ENCODE measurements around the gene MSI2.

Gene MSI2

DNA sequence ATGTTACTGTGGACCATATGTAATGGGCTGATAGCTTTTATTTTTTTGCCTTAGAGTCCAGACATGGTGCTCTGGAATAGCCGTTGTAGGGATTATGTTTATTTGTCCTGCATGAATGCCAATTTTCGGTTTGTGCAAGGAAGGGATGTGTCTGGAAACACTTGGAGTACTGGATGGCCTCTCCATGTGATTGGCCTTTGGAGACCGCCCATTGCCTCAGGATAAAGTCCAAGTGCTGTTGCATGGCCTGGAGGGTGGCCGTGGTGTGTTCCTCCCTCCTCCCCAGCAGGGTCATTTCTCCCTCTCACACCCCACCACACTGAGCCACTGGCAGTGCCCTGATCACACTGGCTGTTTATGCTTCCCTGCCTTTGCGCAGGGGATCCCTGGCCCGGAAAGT, 93.9 kb downstream of the MSI2 start:
- DNase-seq = no peak

DNA sequence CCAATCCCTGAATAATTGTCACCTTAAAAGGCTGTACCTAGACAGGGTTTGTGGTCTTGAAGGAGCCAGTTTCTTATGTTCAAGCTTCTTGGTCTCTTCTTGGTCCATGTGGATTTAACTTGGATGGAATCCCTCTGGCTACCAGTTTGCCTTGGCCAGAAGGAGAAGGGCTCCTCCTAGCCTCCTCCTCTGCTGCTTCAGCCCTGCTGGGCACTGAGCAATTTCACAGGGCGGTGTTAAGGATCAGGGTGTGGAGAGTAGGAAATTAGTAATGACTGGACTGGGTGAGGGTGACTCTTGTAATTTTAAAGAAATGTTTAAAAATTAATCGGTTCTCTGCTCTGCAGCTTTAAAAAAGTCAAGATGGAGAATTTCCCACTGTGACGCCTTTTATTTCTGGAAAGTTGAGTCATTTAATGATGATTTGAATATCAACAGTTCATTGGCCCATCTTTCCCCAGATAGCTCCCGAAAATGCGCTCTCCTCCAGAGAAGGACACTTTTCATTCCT, 96.4 kb downstream of the MSI2 start:
- DNase-seq = no peak

DNA sequence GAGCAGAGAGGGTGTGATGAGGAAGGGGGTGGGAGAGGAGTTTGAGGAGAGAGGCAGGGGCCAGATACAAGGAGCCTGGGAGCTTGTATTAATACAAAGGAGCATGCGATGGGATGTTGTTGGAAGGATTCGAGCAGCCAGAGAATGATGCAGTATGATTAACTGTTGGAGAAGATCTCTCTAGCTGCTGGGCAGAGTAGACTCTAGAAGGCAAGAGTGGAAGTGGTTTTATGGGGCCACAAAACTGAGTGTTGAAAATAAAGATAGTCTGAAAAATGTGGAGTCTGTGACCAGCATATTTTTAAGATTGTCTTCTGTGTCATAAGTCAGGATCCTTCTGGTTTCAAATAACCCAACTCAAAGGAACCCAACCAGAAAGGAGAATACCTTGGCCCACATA, 98.3 kb downstream of the MSI2 start:
- no peak for DNase-seq

DNA sequence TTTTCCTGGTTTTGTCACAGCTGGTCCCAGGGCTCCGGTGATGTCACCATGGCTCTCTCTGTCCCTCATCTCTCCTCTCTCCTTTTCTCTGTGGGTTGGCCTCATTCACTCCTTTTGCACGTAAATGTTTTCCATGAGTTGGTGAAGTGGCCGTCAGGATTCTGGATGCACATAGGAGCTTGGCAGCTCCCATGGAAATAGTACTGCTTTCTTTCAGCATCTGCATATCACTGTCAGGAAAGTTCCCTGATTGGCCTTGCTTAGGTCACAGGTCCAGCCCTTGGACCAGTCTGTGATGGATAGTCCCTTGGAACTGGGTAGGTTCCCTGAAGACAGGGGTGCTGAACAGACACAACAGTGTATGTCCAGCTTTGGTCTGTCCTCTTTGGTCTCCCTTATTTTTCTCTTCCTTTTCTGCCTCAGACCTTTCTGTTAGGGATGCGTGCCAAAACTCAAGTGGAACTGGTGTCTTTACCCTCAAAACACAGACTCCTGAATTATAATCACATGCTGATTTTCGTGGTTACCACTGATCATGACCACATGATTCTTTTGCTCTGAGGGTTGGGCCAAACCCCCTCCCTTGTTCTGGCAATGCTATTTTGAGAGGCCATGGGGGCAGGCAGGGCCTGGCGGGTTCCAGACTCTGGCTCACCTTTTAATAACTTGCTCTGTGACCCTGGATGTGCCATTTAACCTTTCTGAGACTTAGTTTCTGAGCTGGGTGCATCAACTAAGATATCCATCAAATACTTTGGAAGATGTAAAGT, 99.0 kb downstream of the MSI2 start:
- DNase-seq = no peak

DNA sequence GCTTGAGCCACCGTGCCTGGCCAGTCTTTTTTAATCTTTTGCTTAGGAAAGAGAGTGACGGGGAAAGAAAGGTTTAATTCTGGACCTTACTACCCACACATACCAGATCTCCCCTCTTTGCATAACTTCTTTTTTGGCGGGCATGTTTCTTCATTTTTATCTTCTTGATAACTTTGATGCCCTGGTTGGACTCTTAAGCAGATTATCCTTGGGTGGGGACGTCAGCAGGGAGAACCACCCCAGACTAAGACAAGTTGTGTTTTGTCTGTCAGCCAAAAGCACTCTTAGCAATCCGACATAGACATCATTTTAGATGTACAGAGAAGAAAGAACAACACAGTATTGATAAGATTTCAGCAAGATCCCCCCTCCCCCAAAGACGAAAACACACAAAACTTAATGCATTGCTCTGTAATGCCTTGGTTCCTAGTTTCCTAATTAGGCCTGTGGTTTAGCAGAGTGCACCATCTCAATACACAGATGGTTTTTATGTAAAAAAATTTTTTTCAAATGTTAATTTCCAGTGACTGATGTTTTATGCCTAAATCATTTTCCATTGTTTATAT, 99.9 kb downstream of the MSI2 start:
- DNase-seq = no peak

DNA sequence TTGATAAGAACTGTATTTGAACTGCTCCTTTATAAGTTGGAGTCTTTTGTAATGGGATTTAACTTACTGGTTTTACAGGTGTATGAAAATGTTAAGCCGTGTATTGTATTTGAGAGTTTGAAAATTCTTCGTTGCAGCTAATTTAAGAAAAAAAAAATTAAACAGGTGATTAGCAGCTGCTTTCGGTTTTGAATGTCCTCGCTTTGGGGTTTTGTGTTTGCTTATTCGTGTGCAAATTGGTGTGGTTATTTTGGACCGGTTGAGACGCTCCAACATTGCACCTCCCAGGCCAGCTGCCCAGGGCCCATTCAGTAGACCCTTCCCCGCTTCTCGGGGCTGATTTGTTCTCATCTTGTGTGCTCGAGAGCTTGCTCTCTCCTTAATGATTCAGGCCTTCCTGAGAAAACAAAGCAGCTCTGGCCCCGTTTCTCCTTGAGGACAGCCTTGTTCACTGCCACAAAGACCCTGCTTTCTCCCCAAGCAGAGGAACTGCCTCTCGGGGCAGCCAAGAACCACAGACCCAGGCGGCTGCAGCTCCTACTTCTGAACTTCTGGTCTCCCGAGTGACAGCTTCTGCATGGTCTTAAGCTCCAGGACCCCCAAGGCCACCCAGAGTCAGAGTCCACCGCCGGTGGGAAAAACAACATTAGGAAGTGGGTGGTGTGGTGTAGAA, 100.5 kb downstream of the MSI2 start:
- no peak for DNase-seq

DNA sequence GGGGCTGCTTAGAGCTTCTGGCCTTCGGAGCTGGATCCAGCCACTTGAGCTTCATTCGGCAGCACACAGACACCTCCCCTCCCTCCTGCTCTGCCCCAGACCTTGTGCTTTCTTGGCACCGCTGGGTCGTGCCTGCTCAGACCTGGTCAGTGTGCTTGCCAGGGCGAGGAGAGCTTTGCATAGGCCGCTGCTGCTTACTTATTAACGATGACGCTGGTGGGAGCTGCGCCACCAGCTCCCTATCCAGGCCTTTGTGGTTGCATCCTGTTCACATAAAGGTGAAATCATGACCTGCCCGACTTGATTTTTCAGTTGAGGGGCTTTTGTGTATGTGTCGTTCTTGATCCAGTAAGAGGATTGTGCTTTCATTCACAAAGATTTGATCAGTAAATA, 101.1 kb downstream of the MSI2 start:
- no peak for DNase-seq

DNA sequence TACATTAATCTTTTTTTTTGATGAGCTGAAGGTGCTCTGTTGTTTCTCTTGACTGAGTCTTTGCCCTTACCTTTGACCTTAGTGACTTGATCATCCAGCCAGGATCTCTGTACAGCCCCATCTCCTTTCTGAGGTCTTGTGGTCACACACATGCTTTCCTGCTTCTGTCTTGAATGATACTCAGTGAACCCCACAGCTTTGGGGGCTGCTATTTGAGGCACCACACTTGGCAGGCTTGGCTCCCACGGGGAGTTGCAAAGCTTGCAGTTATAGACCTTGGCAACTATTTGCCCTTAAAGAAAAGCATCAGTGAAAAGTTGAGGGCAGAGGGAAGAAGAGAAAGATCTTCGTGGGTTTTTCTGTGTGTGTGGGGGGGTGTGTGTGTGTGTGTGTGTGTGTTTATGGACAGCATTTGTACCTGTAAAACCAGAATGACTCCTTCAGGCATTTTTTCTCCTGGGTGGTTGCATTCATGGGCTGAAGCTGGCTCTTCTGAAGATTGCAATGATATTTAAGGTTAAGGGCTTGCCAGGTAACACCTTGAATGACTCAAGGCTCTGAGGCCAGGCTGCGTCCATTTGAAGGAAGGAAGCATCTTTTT, 101.6 kb downstream of the MSI2 start:
- no peak for DNase-seq

DNA sequence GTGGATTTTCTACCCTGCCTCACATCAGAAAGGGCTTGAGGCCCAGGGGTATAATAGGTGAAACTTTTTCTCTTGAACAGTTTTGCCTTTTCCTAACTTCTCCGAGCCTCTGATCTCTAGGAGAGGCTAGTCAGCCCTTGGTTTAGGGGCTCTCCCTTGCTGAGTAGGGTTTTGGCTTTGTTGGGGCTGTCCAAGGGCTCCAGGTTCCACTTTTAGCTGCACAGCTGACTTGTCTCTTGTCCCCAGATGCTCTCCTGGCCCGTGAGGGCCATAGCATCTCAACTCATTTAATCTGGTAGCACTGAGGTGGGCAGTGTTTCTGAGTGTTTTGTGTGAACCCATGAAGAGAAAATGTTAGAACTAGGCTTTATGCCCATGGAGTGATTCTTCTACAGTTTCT, 103.9 kb downstream of the MSI2 start:
- DNase-seq = no peak

DNA sequence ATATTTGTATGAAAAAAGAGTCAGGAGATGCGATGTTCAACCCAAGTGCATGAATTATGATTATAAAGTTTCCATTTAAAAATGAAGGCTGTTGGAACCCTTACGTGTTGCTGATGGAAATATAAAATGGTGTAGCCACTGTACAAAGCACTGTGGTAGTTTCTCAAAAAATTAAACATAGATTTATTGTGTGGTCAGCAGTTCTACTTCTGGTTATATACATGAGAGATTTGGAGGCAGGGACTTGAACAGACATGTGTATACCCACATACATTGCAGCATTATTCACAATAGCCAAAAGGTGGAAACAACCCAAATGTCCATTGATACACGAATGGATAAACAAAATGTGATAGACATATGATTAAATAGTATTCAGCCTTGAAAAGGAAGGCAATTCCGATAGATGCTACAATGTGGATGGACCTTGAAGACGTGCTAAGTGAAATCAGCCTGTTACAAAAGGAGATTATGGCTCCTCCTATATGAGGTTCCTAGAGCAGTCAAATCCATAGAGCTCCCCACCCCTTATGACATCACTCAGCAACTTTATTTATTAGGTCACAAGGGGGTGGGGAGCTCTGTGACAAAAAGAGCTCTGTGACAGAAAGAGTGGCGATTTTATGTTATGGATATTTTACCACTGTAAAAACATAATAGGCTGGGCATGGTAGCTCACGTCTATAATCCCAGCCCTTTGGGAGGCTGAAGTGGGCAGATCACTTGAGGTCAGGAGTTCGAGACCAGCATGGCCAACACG, 106.7 kb downstream of the MSI2 start:
- DNase-seq = no peak

DNA sequence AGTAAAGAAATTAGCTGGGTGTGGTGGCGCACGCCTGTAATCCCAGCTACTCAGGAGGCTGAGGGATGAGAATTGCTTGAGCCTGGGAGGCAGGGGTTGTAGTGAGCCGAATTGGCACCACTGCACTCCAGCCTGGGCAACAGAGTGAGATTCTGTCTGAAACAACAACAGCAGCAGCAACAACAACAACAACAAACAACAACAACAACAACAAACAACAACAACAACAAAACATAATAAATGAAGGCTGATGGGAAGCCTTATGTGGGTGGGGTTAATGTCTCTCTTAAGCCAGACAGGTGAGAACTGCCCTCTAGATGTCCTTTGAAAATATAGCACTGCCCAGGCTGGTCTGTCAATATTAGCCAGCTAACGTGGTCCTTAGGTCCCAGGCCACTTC, 107.3 kb downstream of the MSI2 start:
- DNase-seq = no peak

DNA sequence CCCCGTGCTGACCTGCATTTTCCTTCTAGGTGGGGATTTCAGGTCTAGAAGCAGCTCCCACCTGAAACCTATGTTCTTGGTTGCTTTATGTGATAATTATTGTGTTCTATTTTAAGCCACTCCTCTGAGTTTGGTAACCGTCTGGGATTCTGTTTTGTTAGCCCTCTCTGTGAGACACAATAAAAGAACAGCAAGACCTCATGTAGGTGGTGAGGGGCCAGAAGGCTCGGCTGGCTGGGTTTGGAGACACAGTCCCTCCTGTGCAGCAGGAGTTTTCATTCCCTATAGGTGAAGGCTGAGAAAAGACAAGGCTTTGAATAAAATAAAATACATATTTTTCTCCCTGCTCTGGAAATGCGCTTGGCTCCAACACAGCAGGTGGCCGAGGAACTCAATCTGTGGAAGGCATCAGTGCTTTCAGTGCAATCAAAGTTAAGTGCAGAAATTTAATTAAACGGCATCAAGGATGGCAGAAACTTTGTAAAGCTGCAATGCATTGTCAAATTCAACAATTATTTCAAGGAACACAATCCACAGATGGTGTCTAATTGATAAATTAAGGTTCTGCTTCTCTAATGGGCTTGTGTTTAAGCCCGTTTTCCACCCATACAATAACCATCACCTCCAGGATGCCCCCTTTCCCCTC, 107.8 kb downstream of the MSI2 start:
- DNase-seq = no peak

DNA sequence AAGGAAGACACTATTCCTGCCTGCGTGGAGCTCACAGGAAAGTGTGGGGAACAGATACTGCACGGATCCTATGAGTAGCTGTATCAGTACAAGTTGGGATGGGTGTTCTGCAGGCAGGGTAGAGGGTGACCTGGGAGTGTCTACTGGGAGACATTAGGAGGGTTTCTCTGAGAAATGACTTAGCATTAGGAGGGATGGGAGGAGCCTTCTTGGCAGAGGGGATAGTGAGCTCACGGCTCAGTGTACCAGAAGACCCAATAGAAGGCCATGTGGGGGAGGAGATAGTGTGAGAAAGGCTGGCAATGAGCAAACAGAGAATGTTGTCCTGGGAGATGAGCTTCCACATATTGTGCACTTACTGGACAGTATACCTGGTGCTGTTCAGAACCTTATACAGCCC, 109.1 kb downstream of the MSI2 start:
- no peak for DNase-seq

DNA sequence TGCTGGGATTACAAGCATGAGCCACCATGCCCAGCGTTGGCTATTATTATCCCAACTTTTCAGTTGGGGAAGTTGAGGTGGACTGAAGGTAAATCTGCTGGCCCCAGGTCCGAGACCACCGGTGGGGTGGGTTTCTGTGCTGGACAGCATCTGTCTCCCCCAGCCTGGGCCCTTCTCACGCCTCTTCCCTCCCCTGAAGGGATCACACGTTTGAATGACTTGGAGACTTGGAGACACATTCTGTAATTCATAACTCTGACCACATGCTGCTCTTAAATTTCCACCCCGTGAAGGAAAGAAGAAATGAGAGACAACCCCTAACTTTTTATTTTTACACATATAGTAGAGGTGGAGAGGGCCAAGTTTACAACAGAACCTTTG, 109.8 kb downstream of the MSI2 start:
- DNase-seq = no peak

DNA sequence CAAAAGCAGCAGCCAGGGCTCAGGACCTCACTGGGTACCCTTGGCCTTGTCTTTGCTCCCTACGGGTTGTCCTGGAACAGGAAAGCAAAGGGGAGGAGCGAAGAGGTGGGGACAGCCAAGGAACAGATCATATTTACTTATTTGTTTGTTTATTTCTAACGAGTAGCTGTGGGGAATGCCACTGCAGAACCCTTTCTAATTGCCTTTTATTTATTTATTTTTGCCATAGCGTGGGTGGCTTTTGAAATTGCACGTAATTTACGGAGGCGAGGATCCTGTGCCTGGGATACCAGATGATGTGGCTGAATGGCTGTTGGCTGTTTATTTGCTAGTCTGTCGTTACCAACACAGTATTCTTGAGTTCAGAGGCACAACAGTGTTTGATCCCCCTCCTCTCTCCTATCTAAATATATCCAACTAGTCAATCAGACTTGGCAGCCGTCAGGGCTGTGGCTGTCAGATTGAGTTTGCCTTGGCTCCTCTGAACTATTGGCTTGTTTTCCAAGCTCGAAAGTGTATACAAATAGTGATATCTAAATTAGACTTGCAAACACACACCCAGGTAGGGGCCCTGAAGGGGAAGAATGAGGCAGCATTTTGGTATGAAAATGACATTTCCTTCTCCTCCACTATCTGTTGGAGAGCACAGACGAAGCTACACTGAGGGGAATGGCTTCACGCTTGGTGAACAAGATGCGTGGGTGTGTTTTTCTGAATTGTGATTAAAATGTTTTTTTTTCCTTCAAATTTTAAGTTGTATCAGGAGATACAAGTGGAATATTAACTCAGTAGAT, 110.4 kb downstream of the MSI2 start:
- no peak for DNase-seq

DNA sequence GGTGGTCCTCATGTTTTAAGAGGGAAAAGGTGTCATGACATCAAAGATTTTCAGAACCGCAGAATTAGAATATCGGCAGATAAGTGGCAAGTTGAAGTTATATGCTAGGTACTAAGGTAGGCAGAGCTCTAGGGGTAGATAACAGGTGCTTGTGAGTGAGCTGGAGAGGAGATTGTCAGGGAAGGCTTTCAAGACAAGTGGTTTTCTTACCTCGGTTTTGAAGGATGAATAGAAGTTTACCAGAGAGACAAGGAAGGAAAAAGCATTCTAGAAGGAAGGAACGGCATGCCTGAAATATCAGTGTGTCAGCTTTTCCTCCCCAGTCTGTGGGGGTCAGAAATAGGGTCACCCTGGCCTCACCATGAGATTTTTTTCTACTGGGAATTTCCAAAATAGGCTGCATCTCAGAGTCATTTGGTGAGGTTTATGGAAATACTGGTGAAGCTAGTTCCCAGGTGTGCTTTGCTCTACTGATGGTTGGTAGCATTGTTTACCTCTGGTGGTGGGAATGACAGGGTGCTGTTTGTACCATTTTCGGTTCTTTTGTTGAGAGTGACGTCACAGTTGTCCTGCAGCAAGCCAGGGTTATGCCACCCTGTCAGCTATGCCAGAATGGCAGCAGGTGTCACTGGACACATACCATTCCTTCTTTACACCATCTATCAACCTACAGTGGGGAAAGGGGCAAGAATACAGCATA, 112.5 kb downstream of the MSI2 start:
- DNase-seq = no peak

DNA sequence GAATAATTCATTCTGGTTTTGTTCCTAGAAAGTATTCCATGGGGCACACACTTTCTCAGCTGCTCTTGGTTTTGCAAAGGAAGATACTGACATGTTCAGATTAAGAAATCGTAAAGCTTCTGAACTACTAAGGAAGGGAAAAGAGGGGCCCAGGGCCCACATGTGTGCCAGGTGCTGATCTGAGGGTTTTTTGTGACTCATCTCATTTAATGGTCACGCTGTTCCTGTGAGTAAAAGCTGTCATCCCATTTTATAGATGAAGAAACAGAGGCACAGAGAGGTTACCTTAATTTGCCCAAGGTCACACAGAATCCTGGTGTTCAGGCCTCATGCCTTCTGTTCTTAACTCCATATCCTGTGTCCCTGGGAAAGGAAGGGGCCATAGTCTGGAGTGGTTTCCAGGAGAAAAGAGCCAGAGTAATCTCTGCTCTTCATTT, 113.2 kb downstream of the MSI2 start:
- no peak for DNase-seq

DNA sequence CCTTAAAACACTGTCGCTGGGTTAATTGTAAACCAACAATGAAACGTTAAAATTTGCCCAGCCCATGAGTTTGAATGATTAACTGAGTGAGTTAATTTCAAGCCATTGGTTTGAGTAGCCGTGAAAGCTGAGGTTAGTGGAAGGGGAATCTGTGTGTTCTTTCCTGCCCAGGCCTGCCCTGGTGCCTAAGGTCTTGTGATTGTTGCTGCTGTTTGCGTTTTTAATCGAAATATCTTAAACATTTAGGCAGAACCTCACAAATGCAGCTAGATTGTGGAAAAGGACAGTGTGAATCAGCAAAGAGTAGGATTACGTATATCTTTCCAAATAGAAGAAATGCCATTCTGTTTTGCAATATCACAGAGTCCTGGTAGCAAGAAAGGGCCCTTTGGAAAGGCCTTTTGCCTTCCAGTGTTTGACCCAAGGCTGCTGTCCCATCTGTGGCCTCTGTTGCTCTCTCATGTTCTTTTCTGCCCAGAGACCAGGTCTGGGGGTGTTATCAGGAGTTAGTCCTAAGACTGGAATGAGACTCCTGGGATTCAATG, 113.8 kb downstream of the MSI2 start:
- no peak for DNase-seq

DNA sequence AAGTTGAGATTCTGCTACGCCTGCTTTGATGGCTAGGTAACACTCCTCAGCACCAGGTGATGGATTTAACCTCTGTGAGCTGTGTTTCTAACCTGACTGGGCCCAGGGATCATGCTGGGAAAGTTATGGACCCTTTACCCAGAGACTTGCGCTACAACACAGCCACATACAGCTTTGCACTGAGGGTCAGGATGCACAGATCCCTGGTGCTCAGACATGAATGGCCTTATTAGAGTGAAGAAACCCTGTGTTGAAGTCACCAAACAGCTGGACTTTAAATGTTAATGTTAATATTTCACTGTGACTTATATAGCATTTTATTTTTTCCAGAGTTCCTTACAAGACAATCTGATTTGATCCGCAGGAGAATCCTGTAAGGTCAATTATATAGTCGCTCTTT, 114.3 kb downstream of the MSI2 start:
- DNase-seq = no peak

DNA sequence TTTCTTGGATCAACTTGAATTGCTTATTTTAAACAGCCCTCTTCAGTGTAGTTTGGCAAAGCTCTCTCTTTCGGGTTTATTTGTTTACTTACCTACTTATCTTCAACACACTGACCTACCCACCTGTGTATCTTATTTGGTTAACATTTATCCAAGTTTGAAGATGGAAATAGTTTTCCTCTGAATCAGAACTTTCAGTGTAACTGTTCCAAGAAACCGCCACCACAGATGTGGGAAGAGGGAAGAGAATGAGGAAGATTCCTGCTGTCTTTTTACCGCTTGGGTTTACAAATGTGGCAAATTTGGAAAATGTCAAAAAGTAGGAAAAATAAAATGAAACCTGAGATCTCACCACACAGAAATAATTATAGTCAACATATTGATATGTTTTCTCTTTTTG, 115.8 kb downstream of the MSI2 start:
- DNase-seq = no peak

DNA sequence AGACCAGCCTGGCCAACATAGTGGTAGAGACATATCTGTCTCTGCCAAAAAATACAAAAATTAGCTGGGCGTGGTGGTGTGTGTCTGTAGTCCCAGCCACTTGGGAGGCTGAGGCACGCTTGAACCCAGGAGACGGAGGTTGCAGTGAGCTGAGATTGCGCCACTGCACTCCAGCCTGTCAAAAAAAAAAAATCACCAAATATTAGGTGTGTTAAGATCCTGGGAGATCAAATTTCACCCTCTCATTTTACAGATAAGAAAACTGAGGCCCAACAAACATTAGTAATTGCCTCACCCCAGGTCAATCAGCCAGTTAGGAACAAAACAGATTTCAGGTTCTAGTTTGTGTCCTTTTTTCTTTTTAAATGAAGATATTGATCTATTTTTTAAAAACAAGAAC, 116.7 kb downstream of the MSI2 start:
- DNase-seq = no peak

Measured in CD4-positive, alpha-beta T cell treated with Interleukin-4 for 1 hour (primary cell).